ENCODE results near the gene CYB5R3. TPM values are rescaled to one million over a fixed set of nuclear protein-coding genes. Genes with fewer than 3 reads are reported as not detected.

CYB5R3 gene
- total RNA-seq, 4 donors from 2014 or later, result 122 to 182 (median 152) TPM

- intact Hi-C loops (cut with DNase I; ENCODE audit: low total_unique reads), result no loop called here
- 80 to 85% methylated on average over 9 of the region's 9 CpGs for WGBS, 2 donors
- H3K4me3 ChIP-seq (ENCODE audit: low read depth, poor library complexity, severe bottlenecking), result no peak overlapping the region
- no peak for DNase-seq (ENCODE audit: low spot score in 2 of 2)
- TF ChIP-seq POLR2A (IDR thresholded peaks at IDR 0.05), result no peak
- TF ChIP-seq, protein P1, sequence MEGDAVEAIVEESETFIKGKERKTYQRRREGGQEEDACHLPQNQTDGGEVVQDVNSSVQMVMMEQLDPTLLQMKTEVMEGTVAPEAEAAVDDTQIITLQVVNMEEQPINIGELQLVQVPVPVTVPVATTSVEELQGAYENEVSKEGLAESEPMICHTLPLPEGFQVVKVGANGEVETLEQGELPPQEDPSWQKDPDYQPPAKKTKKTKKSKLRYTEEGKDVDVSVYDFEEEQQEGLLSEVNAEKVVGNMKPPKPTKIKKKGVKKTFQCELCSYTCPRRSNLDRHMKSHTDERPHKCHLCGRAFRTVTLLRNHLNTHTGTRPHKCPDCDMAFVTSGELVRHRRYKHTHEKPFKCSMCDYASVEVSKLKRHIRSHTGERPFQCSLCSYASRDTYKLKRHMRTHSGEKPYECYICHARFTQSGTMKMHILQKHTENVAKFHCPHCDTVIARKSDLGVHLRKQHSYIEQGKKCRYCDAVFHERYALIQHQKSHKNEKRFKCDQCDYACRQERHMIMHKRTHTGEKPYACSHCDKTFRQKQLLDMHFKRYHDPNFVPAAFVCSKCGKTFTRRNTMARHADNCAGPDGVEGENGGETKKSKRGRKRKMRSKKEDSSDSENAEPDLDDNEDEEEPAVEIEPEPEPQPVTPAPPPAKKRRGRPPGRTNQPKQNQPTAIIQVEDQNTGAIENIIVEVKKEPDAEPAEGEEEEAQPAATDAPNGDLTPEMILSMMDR (IDR thresholded peaks at IDR 0.05), result no peak
Observed at GRCh38 chr22:42639541-42640241, 9.5 kb downstream of the CYB5R3 start.

DNA sequence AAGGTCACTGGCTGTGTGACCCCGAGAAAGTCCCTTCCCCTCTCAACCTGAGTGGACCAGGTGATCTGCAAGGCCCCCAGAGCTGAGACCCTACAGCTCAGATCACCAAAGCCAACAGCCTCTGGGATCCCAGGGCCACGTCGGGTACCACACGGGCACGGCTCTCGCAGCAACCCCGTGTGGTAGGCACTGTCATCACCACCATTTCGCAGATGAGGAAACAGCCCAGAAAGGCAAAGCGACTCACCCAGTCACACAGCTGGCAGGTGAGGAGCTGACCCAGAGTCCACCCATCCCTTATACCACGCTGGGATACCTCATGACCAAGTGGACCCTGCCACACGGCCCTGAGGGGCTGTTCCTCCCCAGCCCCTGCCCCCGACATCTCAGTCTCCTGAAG is 11.6 kb downstream of the CYB5R3 start:
- WGBS, 2 donors, result 90 to 97% methylated on average over 11 to 12 of the region's 12 CpGs
- TF ChIP-seq, protein P1 (IDR thresholded peaks at IDR 0.05), result no peak
- TF ChIP-seq POLR2A (IDR thresholded peaks at IDR 0.05), result no peak
- no peak for DNase-seq (ENCODE audit: low spot score in 2 of 2)
- intact Hi-C loops (cut with DNase I; ENCODE audit: low total_unique reads), result no loop called here
- no peak overlapping the region for H3K4me3 ChIP-seq (ENCODE audit: low read depth, poor library complexity, severe bottlenecking)

DNA sequence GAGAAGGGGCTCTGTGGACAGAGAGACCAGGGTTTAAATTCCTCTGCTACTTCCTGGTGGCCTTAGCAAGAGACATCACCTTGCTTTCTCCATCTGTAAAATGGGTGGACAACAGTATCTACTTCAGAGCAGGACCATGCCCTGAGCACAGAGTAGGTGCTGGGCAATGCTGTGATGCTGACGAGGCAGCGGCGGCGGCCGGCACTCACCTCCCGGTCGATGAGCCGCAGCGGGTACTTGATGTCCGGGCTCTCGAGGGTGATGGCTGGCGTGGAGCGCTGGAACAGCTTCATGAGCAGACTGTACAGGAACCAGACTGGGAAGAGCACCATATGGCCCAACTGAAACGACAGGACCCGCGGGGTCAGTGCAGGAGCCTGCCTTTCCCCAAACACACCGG is 12.7 kb downstream of the CYB5R3 start:
- DNase-seq (ENCODE audit: low spot score in 2 of 2), result no peak
- intact Hi-C loops (cut with DNase I; ENCODE audit: low total_unique reads), result no loop called here
- 96 to 97% methylated on average over 17 of the region's 17 CpGs for WGBS, 2 donors

DNA sequence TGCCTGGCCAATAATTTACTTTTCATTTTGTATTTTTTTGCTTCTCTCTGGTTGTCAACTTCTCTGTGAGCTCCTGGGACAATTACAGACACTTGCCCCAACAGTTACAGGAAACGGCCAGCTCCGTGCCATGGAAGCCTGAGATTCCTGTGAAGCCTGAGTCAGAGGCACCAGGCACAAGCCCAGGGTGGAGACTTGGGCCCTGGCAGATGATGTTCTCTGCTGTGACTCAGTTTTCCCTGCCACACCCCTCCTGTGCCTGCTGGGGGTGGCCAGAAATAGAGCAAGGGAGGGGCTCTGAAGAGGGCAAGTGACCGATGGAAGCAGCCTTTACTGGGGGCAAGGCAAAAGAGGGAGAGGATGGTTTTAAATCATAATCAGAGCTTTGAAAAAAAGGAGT is 13.7 kb downstream of the CYB5R3 start:
- WGBS, 2 donors, result 14% methylated on average over 3 of the region's 3 CpGs
- peak; percentile 89 to 97 for DNase-seq (ENCODE audit: low spot score in 2 of 2)
- intact Hi-C loops (cut with DNase I; ENCODE audit: low total_unique reads), result no loop called here
- H3K4me3 ChIP-seq (ENCODE audit: low read depth, poor library complexity, severe bottlenecking), result no peak overlapping the region
- no peak for TF ChIP-seq POLR2A (IDR thresholded peaks at IDR 0.05)
- TF ChIP-seq, protein P1 (IDR thresholded peaks at IDR 0.05), result no peak

More for the DNA sequence above, 12.7 kb downstream of the CYB5R3 start:
- TF ChIP-seq POLR2A (IDR thresholded peaks at IDR 0.05), result no peak
- TF ChIP-seq, protein P1 (IDR thresholded peaks at IDR 0.05), result no peak
- no peak overlapping the region for H3K4me3 ChIP-seq (ENCODE audit: low read depth, poor library complexity, severe bottlenecking)

DNA sequence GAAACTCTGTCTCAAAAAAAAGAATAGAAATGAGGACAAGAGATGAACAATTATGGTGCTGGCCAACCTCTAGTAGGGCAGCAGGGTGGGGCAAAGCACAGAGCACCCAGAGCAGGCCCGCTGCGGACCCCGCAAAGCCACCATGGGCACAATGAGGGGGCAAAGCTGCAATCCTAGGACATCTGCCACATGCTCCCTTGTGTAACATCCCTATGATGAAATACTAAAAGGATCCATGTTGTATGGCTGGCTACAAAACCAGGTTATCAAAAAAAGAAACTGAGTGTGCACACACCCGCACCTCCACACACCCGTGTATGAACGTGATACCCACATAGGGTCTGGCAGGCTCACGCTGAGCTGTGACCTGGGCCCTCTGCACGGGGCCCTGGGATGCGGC is 16.2 kb downstream of the CYB5R3 start:
- no peak for DNase-seq (ENCODE audit: low spot score in 2 of 2)
- intact Hi-C loops (cut with DNase I; ENCODE audit: low total_unique reads), result no loop called here
- TF ChIP-seq POLR2A (IDR thresholded peaks at IDR 0.05), result no peak
- TF ChIP-seq, protein P1 (IDR thresholded peaks at IDR 0.05), result no peak

DNA sequence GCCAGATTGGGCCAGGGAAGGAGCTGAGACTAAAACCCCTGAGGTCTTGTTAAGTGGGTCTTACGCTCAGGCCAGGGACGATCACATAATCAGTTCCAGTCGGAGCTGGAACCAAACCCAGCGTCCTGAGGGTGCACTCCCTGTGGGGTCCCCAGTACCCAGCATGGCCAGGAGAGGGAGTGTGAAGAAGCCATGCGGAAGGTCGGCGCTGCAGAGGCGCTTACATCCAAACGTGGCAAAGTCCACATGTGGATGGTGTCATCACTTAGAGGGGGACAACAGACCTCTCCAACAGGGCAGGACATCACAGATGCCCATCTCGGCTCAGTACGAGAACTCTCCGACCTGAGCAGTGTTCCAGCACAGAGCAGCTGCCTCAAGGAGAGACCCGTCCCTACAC is 17.1 kb downstream of the CYB5R3 start:
- DNase-seq (ENCODE audit: low spot score in 2 of 2), result no peak
- TF ChIP-seq, protein P1 (IDR thresholded peaks at IDR 0.05), result no peak
- no peak for TF ChIP-seq POLR2A (IDR thresholded peaks at IDR 0.05)
- H3K4me3 ChIP-seq (ENCODE audit: low read depth, poor library complexity, severe bottlenecking), result no peak overlapping the region
- WGBS, 2 donors, result 64 to 70% methylated on average over 13 of the region's 13 CpGs
- intact Hi-C loops (cut with DNase I; ENCODE audit: low total_unique reads), result no loop called here

More for the DNA sequence above, 16.2 kb downstream of the CYB5R3 start:
- 92 to 94% methylated on average over 9 of the region's 9 CpGs for WGBS, 2 donors
- no peak overlapping the region for H3K4me3 ChIP-seq (ENCODE audit: low read depth, poor library complexity, severe bottlenecking)
